Measurements from ENCODE around the gene PPFIBP2.

PPFIBP2 gene

DNA sequence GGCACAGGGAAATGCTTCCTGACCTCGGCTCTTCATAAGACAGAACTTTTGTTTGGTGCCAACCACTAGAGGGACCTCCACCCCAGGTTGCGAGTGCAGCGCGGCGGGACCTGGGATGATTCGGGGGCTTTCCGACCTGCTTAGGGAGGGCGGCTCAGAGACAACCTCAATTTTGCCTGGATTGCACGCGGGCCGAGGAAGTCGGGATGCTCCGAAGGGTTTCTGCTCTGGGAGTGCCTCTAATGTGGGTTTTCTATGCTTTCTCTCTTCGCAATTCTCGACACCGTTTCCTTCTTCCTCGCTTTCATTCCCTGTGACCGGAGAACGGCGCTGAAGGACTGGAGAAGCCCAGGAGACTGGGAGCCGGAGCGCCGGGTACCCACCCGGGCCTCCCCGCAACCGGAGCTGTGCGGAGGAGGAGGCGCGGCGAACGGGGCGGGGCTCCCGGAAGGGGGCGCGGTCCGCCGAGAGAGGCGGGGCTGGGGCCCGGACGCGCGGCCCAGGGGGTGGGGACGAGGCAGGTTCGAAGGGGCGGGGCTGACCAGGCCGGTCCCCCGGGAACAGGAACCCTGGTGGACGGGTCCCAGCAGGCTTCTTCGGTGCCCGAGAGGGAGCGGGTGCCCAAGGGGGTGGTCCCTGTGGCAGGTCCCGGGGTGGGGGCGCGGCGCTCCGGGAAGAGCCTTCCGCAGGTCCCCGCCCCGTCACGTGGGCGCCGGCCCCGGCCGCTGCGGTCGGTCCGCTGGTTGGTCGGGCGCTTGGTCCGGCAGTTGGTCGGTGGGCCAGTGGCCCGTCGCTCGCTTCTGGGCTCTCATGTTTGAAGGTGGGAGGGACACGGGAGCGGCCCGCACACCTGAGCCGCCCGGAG is at the start of gene PPFIBP2:
TSS of gene PPFIBP2 (plus strand) at position 766 of the 865 bp plus-strand sequence. CDS start 35,477 bp downstream, outside the sequence.
- in situ Hi-C loops (cut with MboI; ENCODE audit: low sequenced_read_pairs): no loop called here

DNA sequence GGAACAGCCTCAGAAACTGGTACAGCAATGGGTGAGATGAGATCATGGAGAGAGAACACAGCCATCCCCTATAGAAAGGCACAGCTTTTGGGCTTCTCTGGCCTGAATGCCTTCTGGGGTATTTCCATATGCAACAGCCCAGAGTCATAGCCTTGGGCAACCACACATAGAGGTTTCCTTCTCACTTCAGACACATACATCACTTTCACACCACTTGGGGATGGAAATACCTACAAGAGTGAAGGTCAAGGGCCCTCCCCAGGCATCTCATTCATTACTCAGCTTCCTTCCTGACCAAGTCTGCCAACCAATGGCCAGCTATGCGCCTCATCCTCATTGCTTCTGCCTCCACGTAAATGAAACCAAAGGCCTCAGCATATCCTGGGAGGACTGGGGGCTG is 46.1 kb upstream of the PPFIBP2 start:
- in situ Hi-C loops (cut with MboI; ENCODE audit: low sequenced_read_pairs): no loop called here

DNA sequence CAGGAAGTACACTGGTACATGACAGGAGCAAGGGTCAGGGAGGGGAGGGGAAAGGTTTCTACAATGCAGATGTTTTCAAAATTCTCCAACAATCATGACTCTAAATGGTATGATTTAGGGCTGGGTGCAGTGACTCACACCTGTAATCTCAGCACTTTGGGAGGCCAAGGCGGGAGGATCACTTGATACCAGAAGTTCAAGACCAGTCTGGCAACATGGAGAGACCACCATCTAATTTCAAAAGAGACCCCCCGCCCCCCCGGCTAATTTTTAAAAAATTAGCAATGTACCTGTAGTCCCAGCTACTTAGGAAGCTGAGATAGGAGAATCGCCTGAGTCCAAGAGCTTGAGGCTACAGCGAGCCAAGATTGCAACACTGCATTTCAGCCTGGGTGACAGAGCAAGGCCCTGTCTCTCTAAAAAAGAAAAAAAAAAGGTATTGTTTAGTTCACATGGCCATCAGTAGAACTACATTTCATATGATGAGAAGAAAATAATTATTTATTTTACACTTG is 44.4 kb upstream of the PPFIBP2 start:
- in situ Hi-C loops (cut with MboI; ENCODE audit: low sequenced_read_pairs): no loop called here

DNA sequence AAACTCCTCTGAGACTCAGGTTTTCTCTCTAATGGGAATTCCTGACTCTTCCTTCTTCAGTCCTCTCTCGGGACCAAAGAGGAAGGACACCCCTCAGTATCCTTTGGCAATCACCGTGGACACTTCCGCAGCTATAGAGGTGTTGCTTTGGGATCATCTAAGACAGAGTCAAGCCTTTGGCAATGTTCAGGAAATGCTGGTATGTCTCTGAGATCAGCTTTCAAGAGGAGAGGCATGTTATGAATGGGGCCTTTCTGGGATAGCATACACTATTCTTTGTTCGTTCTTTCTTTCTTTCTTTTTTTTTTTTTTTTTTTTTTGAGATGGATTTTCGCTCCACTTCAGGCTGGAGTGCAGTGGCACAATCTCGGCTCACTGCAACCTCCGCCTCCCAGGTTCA is 42.7 kb upstream of the PPFIBP2 start:
- in situ Hi-C loops (cut with MboI; ENCODE audit: low sequenced_read_pairs): no loop called here

DNA sequence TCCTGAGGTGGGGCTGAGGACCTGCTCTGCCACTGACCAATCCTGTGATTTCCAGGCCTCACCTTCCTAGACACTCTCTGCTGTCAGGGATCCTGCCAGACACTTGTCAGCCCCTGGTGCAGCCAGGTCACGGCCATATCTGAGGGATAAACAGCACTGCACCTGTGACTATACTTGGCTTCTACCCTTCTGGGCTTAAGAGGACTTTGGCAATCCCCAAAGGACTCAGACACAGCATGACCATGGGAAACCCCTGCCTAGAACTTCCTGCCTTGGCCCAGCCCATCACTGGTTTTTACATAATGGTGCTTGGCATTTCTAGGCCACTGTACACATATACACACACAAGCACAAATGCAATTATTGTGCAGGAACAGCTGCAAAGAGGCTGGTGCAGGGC is 40.1 kb upstream of the PPFIBP2 start:
- in situ Hi-C loops (cut with MboI; ENCODE audit: low sequenced_read_pairs): no loop called here

DNA sequence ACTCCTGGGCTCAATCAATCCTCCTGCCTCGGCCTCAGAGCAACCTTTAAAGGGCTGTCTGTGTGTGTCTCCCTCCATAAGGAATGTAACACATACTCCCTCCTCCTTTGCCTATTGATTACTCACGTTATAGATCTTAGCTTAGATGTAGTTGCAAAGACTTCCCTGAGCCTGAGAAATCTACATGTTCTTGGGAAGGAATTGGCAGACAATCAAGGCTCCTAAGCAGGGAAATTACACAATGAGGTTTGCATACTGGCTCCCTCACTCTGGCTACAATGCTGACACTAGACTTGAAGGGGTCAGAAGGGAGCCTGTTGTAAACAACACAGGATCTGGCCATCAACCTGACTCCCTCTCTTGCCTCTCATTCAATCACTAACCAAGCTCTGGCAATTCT is 33.7 kb upstream of the PPFIBP2 start:
- in situ Hi-C loops (cut with MboI; ENCODE audit: low sequenced_read_pairs): no loop called here

DNA sequence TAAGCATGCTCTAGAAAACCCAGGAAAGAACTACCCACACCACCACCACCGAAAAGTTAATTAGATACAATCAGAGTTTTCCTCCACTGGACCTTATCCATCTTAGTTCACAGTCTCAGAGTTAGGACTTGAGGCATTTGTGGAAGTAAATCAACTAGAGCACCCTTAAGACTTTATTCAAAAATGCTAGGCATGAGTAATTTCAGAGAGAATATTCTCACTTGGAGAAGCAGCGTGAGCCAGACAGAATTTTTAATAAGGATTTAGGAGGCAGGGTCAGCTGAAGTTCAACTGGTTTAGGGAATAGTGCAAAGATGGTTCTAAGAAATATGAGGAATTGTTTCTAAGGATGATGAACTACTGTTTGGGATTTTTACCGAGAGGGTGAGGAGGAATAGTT is 29.7 kb upstream of the PPFIBP2 start:
- in situ Hi-C loops (cut with MboI; ENCODE audit: low sequenced_read_pairs): no loop called here

DNA sequence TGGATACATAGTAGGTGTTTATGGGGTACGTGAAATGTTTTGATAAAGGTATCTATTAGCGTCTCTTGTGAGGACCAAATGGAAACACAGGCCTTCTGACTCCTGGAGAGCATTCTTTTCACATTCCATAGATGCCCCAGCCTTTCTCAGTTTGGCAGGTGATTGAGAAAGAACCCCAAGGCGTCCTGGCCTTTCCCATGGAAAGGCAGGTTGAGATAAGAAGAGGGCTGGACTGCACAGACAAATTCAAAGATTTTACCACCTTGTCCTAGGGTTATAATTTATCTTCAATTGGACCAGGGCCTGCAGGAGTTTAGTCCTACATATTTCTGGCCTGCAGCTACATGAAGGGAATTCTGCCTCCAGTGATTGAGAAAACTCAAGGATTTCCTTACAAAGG is 29.2 kb upstream of the PPFIBP2 start:
- in situ Hi-C loops (cut with MboI; ENCODE audit: low sequenced_read_pairs): no loop called here

DNA sequence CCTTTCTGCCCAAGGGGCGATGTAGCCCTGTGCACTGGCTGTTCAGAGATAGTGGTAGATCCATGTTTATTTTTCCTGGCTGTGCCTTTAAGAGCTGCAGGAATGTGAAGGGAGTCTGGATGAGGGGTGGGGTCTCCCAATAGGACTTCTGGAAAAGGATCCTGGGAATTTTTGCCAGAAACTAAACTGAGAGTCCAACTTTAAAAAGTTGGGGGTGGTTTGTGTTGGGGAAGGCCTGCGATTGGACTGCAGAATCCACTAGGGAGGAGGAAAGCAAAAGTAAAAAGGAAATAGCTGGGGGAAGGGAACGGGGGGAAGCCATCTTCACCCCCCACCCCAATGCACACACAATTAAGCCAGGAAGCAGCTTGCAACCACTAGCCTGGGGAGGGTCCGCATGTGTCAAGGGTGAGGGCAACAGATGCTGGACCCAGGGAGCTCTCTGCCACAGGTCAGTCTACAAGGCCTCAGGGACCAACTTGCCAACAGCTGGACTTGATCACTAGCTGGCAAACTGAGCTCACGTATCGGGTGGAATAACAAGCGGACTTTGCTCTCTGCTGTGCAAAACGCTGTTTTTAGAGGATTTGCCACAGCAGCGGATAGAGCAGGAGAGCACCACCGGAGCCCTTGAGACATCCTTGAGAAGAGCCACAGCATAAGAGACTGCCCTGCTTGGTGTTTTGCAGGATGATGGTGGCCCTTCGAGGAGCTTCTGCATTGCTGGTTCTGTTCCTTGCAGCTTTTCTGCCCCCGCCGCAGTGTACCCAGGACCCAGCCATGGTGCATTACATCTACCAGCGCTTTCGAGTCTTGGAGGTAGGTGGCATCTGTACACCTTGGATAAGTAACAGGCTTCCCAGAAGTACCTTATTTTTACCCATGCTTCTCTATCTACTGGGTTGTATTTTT is 28.4 kb upstream of the PPFIBP2 start, which contains the start of gene OLFML1:
TSS of gene OLFML1 (plus strand) at position 321 of the 912 bp plus-strand sequence. CDS start at position 691, 370 bp downstream.
- in situ Hi-C loops (cut with MboI; ENCODE audit: low sequenced_read_pairs): no loop called here

DNA sequence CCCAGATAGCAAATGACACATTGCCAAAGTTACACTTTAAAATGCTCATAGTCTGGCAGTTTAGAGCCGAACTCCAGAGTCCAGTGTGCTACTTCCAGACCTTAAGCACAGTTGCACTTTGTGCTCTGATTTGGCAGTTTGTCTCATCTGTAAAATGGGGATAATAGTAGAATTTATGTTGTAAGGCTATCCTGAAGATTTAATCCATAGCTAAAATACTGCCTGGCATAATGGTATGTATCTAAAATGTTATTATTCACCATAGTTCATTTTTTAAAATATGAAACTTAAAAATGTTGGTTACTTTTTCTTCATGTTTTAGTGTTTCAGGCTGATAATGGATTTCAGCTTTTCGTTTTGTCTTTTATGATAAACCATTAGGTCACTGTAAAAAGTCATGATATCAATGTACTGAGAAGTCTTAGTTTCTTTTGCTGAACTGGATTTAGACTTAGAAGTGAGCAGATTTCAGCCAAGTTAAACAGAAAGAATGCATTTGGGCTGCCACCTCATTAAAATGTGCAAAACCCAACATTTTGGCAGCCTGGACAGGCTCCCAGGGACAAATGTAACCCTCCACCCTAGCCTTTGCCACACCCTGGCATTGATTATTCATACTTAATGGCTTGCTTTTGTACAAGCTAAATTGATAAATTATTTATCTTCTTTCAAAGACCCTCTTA is 27.6 kb upstream of the PPFIBP2 start:
- in situ Hi-C loops (cut with MboI; ENCODE audit: low sequenced_read_pairs): no loop called here

DNA sequence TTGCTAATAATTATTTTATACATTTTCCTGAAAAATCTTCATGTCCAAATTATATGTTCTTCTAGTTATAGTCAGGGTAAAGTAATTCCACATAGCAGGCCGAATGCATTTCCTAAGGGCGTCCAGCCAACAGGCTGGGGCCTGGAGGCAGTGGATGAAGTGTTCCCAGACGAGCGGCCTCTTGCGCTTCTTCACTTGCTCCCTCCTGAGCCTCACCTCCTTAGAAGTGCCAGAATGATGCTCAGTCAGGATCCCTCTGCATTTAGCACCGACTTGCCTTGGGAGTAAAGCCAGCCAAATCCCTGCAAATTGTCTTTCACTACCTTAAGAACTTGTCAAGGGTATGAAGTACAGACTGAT is 27.0 kb upstream of the PPFIBP2 start:
- in situ Hi-C loops (cut with MboI; ENCODE audit: low sequenced_read_pairs): no loop called here

DNA sequence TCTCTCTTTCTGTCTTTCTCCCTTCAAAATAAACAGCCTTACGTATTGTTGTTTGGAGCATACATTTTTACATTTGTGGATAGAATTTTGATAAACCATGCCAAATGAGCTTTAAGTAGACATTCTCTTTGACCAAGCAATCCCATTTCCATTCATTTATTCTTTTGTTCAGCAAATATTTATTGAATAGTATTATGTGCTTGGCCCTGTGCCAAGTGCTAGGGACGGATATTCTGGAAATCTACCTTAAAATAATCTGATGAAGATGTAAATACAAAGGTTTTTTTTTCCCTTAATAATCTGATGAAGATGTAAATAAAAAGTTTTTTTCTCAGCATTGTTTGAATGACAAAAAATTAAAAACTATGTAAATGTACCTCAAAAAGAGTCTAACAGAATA is 26.4 kb upstream of the PPFIBP2 start:
- in situ Hi-C loops (cut with MboI; ENCODE audit: low sequenced_read_pairs): no loop called here

DNA sequence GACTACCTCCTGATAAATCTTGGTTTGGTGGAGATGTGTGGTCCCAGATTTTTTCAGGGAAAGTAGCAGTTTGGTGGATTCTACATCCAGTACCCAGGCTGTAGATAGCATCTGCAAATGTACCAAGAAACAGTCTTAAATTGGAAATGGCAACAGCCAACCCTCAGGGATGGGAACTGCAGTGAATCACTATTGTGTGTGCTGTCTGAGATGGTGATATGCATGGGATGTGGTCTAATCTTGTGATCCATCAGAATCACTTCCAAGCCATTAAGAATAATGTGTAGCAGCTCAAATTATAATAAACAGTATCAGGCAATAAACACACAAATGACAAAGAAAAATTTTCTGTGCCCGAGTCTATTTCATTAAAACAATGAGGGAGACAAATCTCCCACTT is 25.1 kb upstream of the PPFIBP2 start:
- in situ Hi-C loops (cut with MboI; ENCODE audit: low sequenced_read_pairs): no loop called here

DNA sequence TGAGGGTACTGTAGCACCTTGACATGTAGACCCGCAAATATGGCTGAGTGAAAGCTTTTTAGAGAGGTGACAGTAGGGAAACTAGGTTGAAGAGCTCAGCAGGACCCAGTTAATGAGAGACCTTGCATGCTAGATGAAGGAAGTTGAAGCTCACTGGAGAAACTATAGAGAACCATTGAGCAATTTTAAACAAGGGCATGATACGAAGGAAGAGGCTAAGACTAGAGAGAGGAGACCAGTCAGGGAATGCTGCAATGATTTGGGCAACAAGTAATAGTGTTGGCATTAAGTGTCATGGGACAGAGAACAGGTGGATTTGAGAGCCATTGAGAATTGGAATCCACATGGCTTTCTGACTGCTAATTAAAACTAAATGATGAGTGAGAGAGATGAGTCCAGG is 24.4 kb upstream of the PPFIBP2 start:
- in situ Hi-C loops (cut with MboI; ENCODE audit: low sequenced_read_pairs): no loop called here

DNA sequence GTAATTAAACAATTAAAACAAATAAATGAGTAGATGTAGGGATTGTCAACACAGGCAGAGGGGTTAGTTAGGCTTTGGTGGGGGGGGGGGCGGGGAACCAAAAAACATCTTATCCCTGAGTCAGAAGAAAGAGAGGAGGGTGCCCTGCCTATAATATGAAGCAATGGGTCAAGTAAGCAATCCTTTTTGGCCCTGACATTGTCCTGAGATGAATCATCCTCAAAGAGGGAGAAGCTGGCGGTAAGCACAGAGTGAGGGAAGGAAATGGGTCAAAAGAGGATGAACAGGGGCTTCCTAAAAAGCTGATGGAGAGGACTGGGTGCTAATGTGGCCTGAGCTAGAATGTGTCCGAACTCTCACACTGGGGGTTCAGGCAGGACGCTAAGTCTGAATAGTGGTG is 23.7 kb upstream of the PPFIBP2 start:
- in situ Hi-C loops (cut with MboI; ENCODE audit: low sequenced_read_pairs): no loop called here

DNA sequence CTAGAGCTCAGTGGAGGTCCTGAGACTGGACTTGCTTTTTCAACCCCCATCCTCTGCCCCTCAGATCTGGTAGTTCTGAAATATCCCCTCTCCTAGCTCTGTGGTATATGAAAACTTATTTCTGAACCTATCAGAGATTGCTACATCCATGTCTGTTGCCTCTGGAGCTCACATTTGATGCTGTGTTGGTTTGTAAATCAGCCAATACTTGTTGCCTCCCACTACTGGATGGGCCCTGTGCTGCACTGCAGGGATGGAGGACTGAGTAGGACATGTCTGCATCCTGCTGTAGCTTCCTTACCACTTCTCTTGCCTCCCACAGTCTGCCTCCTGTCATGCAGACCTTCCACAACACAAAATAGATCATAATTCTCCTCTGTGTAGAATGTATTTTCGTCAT is 23.3 kb upstream of the PPFIBP2 start:
- in situ Hi-C loops (cut with MboI; ENCODE audit: low sequenced_read_pairs): no loop called here

DNA sequence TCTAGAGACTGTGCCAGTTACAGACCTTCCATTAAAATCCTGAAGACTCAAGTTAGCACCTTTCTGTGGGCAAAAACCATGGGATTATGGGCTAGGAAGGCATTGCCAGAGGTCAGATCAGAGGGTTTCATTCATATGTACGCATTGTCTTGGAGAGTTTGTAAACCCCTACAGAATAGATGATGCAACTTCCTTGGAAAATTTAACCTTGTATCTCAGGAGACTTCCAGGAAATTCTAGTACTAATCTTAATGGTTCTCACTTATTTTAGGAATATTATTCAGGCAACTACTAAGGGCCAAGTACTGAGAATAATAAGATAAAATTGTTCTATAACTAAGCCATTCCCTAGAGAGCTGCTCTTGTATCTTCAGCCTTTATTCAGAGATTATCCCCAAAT is 21.5 kb upstream of the PPFIBP2 start:
- in situ Hi-C loops (cut with MboI; ENCODE audit: low sequenced_read_pairs): no loop called here

DNA sequence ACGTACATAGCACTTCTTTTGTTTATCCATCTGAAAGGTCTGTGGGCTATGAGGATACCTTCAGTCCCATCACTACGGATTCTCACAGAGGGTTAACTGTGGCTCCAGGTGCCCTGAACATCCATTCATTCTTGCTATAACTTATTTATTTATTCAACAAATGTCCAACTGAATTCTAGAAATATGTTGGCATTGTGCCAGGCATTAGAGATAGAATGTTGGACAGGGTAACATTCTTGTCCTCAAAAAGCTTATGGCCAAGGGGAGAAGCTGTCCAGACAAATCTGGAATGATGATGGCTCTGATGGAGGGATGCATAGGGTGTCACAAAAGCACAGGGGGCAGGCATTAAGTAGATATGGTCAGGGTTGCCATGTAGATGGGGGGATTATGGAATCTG is 20.1 kb upstream of the PPFIBP2 start:
- in situ Hi-C loops (cut with MboI; ENCODE audit: low sequenced_read_pairs): no loop called here

DNA sequence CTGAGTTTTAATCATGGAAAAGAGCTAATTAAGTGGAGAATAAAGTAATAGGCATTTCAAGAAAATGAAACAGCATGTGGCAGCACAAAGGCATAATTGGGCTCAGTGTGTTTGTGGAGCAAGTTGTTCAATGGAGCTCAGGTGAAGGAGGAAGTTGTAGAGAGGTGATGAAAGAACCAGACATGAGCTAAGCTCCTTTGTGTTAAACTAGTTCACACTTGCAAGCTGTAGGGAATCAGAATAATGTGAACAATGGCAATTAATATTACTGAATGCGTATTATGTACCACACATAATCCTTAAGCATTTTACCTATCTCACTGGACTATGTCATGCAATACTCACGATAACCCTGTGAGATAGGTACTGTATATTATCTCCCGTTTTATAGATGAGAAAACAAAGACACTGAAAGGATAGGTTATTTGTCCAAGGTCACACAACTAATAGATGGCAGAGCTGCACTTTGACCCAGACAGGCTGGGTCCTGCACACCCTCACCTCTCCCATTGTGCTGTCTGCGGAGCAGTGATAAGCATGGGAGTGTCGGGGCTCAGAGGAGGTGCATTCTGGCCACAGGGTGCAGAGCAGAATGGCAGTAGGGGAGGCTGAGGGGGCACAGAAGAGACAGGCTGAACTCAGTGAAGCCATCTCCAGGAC is 19.6 kb upstream of the PPFIBP2 start:
- in situ Hi-C loops (cut with MboI; ENCODE audit: low sequenced_read_pairs): no loop called here

DNA sequence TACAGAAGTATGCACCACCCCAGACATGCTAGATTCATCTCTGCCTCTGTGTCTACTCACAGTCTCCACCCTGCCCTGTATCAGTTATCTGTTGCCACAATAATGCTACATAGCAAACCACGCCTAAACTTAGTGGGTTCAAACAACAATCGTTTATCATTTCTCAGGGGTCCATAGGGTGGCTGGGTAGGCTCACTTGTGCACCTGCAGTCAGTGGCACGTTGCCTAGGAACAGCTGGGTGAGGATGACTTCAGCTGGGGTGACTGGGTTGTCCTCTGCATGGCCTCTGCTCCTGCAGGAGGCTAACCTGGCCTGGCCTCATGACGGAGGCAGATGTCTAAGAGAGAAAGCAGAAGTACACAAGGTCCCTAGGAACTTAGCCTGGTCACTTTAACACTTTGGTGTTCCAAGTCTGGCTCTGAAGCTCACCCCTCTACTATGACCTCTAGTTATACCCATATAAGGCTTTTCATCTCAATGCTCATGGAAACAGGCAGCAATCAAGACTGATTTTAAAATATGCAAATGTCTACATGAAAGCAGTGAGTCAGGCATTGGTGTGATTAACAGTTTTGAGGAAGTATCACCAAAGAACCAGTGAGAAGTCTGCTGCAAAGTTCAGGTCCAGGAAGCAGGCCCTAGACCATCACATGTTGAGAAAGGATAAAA is 17.8 kb upstream of the PPFIBP2 start:
- in situ Hi-C loops (cut with MboI; ENCODE audit: low sequenced_read_pairs): no loop called here
